HG03095 (cell line): ENCODE results near the gene METTL25B.
"Not testable (repeated sequence)": the region's sequence is repeated elsewhere in the genome, so short reads cannot be mapped to it uniquely, and the experiment has no call there.

Experiments used
- ATAC-seq: cut with Tn5 transposase; IDR thresholded peaks from one replicate; pipeline ENCODE4 v1.9.1; 2021; ENCODE audit warnings: moderate library complexity; ENCODE audit not compliant: unreplicated experiment

METTL25B gene

DNA sequence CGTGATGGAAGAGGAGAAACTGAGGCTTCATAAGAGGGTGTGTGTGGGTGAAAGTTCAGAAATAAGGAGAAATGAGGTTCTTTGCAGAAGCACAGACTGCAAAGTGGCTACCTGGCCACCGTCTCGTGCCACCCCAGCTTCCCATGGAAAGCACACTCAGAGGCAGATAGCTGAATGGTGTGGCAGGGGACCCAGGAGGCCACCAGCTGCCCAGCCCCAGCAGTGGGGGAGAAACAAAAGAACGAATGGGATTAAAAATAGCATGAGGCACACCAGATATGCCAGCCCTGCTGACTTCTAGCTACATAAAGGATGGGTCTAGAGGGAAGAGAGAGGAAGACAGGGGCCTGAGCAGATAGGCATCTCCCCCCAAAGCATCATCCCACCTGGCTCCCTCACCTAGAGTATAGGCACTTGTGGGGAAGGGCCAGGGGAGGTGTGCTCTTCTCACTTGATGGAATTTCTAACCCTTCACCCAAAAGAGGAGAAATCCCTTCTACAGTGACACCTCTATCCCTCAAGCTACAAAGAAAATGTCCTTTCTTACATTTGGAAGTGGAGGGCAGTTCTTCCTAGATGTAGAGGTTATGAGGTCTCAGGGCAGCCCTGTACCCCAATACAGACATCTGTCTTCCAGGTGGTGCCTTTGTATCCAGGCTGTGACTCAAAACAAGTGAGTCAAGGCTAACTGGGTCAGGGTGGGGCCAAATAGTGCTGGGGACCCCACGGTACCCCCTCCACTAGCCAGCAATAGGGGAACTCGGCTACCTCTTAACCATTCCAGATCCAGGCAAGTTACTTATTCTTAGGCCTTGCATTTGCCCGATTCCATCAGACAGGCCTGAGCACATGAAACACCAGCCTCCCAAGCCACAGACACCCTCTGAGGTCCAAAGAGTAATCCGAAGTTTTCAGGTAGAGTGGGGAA is 19.7 kb downstream of the METTL25B start:
- no peak for ATAC-seq

DNA sequence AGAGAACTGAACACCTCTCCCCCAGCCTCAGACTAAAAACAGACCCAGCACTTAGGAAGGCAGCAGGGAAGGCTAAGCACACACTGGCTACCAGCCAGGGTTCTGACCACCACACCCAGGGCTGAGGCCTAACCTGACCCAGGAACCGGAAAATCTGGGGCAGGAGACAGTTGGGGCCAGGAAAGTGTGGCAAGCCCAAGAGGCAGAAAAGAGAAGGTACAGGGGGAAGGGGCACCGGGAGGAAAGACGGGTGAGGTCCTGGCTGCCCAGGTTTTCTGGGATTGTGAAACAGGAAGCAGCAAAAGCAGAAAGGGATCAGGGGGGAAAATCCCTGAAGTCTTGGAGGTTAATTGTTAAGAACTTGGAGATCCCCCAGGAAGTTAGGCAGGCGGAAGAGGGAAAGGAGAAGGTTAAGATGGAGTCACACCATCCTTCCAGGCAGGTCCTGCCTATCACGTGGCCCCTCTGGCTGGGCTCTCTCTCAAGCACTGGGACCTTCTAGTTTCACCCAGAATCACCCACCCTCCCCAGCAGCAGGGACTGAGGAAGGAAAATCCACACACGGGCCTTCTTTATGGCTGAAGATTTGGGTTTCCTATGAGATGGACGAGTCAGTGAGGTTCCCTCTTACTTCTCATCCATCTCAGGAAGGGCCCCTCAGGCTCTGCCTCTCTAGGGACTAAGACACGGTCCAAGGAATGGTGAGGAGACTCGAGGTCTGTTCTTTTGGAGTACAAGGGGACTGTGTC is 20.6 kb downstream of the METTL25B start:
- ATAC-seq, result no peak

DNA sequence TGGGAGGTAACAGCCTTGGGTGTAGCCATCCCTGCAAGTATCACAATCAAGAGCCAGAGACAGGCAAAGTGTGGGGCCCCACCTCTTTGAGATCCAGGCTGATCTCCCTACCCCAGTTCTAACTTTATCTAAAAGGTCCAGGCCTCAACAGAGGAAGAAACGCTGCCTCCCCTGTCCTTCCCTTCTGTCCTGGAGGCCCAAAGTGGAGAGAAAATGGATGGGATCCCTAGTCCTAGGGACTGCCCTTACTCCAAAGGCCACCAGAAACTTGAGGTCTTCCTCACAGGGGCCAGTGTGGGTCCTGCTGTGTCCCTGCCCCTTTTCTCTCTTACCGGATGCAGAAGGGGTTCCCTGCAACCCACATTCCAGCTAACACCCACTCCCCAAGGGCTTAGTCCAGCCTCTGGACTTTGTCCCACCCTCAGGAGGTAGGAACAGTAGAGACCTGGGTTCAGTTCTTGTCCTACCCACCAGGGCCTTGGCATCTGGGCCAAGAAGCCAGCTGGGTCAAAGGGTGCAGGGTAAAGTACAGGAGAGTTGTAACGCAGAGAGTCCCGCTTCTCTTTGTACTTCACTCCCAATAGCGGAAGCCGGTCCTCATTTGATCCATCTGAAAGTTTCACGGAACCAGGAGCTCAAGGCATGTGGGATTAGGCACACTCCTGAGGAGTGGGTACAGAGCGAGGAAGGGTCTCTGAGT is 21.3 kb downstream of the METTL25B start:
- ATAC-seq, result no peak

DNA sequence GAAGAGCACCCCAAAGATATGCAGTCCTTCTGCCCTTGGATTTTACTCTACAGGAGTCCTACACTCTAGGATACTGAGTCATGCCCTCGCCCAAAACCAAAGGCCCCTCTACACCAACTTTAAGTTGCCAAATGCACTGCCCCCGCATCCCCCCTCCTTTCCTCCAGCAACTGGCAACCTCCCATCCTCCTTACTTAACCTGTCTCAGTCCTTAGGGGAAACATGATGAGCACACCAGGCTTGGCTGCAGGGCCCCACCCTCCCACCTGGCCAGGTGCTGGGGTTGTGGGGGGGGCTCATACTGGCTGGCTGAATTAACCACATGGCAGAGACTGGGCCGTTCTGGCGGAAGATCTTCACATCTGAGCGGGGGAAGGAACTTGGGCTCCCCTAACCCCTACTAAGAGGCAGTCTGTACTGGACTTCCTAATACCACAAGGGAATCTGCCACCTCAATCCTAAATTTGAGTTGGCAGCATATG is 22.0 kb downstream of the METTL25B start:
- no peak for ATAC-seq

DNA sequence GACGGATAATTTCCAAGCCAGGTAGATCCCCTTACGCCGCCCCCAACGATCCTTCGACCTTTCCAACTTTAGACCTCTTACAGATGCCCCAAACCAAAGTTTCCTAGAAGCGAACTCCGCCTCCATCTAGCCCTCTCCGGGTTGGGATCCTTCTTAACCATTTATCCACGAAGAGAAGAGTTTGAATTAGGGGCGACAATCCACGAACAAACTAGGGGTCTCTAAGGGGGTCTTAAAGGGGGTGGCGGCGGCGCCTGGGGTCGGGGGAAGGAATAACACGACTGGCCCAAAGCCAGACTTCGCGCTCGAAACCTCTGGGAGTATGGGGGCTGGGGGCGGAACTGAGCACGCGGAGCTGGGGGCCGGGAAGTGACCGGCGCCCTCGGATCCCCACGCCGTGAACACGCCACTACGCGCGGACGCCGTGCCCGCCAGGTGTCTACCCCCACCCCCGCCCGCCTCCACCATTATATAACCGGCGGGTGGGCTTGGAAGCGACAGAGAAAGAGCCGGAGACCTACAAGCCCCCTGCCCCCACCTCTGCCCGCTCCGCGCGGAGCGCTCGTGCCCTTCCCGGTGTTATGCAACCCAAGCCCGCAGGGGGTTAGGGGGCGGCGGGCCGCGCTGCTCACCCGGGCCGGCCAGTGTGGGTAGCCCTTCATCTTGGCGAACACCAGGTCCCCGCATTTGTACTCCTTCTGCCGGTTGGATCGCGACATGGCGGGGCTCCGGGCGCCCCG is 22.6 kb downstream of the METTL25B start:
- no peak for ATAC-seq

DNA sequence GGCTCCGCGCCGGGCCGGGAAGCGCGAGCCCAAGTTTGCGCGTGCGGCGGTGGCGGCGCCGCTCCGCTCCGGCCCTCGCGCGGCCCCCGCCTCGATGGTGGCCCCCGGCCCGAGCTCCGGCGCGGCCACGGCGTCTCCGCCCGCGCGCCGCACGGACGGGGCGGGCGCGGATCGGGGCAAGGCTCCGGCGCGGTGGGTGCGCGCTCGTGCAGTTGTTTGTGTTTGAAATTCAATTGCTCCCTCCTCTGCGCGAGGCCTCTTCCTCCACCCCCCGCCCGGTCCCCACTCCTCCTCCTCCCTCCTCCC is 23.1 kb downstream of the METTL25B start, which contains the start of gene HDGF:
HDGF (minus strand) TSS at position 225 of the 306 bp plus-strand sequence. CDS start 246 bp downstream, outside the sequence.
- no peak for ATAC-seq

DNA sequence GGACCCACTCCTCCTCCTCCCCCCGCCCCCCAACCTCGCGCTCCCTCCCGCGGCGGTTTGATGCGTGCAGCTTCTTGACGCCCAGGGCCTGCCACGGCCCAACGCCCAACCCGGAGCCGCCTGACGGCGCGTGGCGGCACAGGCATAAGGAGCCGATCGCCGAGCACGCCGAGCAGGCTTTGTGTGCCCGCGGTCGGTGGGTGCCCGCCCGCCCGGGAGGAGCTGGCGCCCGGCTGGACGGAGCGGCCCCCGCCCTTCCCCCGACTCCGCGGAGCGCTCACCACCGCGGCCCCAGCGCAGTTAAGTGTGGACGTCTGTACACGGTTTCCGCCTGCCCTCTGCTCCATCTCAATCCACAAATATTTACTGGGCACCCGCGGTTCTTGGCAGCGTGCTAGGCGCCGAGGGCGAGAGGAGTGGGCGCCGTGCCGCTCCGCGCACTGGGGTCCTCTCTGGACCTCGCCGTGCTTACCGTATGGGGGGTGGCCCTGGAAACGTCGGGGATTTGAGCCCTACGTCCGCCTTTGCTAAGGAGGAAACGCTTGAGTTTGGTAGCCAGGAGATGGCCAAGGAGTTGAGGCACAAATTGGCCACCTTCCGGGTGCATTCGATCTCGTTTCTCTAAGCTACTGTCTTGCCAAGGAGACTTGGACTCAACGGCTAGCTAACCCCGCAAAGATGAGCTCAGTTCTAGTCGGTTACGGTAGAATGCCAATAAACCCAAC is 23.6 kb downstream of the METTL25B start:
- peak; percentile 55 for ATAC-seq

DNA sequence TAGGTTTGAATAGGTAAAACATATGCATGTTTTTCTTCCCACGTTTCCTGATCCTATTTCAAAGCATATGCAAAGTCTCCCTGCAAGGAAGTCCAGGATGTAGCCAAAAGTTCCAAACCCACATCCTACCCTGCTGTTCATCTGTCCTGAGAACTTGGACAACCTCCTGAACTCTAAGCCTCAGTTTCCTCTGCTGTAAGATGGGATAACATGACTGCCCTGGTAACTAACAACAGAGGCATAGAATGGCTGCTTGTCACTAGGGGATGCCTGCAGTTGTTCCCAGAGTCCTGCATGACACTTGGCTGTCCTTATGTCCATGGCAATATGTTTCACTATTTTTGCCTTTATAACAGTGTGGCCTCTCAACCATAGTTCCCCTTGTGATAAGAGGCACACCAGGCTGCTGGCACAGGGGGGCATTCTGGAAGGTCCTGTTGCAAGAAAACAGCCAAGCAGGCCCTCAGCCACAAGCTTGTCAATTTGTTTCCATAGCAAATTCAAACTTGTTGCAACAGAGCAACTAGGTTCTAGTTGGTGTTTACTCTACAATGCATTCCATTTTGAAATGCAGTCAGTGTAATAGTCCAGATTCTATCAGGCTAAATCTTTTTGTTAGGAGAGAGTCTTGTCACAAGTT is 24.7 kb downstream of the METTL25B start:
- ATAC-seq, result no peak

DNA sequence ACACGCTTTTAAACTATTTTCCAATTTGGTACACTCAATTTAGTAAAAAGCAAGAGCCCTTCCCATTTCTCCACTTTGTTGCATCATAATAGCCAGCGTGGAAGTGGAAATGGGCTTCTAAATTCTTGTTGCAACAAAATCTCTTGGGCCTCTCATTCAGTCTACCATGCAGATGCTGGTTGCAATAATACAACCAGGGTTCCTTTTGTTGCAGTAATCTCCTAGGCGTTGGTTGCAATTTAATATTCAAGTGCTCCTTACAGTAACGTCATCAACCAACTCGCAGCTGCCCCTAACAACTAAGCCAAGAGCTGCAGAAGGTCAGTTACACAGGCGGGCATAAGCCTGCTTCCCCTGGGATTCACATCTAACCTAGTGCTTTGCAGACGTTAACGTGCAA is 25.9 kb downstream of the METTL25B start:
- ATAC-seq, result no peak

DNA sequence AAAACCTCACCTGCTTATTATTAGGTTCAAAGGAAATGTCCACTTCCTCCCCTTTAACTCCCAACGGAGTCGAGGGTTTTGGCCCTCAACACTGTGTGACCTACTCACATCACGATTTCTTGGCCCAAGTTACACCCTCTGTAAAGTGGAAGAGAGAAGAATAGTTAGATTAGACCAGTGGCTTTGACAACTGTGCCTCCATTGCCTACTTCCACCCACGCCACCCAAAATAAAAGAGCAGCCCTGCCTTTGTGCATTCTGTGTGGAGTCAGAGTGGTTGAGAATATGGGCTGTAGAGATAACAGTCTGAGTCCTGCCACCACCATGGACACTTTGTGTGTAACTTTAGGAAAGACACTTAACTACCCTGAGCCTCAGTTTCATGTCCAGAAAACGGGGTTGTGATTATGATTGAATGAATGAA is 27.3 kb downstream of the METTL25B start:
- ATAC-seq, result no peak

DNA sequence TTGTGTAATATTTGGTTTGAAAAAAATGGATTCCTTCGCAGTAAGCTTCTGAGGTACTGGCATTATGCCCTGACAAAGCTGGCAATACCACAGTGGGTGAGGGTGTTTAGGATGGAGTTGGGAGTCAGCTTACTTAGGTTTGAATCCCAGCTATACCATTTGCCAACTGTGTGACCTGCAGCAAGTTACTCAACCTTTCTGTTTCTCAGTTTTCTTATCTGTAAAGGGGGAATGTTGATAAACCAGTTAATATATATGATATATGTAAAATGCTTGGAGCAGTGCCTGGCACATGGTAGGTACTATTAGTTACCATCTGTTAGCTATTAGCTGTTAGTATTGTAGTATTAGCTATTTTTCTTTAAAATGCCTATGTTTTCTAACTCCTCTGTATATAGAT is 28.1 kb downstream of the METTL25B start:
- no peak for ATAC-seq

DNA sequence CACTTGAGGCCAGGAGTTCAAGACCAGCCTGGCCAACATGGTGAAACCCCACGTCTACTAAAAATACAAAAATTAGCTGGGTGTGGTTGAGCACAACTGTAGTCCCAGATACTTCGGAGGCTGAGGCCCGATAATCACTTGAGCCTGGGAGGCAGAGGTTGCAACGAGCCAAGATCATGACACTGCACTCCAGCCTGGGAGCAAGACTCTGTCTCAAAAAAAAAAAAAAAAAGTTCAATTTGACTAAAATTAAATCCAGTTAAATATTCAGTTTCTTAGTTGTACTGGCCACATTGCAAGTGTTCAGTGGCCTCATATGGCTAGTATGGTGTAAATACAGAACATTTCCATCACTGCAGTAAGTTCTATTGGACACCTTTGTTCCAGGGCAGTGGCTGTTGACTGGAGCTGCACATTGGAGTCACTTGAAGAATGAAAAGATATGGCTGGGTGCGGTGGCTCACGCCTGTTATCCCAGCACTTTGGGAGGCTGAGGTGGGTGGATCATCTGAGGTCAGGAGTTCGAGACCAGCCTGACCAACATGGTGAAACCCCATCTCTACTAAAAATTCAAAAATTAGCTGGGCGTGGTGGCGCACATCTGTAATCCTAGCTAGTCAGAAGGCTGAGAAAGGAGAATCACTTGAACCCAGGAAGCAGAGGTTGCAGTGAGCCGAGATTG is 29.4 kb downstream of the METTL25B start:
- ATAC-seq, result not testable (repeated sequence)

DNA sequence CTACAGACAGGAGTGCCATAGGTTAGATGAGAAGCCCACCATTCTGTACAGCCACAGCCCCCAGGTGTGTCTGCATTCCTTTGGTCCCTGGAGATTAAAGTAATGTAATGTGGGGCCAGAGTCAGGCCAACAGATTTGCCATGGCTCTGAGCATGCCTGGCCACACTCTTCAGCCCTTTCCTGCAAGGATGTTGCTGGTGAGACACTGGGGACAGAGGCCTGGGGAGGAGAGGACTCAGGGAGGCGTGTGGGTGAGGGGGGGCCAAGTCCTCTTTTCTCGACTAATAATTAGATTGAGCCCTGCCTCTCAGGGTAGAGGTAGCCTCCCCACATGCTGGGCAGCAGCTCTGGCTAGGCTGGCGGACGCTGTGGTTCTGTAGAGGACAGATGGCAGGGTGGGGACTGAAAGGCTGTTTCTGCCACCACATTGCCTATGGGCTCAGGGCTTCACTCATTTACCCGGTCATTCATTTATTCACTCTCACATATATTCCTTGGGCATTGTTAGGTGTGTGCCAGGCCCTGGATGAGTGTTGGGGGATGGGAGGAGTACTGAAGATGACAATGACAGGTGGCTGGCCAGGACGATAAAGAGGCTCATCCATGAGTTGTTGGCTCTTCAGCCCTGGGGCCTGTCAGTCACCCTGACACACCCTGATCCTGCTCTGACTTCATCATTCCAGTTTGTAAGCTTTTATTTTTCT is 32.0 kb downstream of the METTL25B start:
- no peak for ATAC-seq

DNA sequence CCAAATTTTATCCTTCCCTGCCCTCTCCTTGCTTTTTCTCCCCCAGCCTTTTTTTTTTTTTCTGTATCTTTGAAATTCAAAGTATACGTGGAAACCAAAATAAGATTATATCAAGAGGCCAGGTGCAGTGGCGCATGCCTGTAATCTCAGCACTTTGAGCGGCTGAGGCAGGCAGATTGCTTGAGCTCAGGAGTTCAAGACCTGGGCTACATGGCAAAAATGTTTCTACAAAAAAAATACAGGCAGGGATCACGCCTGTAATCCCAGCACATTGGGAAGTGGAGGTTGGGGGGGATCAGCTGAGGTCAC is 32.5 kb downstream of the METTL25B start:
- ATAC-seq, result no peak

DNA sequence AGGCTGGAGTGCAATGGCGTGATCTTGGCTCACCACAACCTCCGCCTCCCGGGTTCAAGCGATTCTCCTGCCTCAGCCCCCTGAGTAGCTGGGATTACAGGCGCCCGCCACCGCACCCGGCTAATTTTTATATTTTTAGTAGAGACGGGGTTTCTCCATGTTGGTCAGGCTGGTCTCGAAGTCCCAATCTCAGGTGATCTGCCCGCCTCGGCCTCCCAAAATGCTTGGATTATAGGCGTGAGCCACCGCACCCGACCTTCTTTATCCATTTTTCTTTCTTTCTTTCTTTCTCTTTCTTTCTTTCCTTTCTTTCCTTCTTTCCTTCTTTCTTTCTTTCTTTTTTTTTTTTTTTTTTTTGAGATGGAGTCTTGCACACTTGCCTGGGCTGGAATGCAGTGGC is 36.9 kb downstream of the METTL25B start:
- ATAC-seq, result not testable (repeated sequence)

DNA sequence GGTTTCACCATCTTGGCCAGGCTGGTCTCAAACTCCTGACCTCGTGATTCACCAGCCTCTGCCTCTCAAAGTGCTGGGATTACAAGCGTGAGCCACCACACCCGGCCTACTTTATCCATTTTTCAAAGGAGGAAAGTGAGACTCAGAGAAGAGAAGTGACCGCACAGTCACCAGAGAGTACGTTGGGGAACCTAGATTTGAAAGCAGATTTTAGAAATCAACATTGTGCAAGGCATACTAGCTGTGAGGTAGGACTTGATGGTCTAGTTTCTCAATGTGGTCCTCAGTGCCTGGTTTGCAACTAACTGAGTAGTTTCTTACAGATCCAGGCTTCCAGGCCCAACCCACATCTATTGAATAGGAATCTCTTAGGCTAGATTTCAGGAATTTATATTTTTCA is 37.4 kb downstream of the METTL25B start:
- no peak for ATAC-seq

DNA sequence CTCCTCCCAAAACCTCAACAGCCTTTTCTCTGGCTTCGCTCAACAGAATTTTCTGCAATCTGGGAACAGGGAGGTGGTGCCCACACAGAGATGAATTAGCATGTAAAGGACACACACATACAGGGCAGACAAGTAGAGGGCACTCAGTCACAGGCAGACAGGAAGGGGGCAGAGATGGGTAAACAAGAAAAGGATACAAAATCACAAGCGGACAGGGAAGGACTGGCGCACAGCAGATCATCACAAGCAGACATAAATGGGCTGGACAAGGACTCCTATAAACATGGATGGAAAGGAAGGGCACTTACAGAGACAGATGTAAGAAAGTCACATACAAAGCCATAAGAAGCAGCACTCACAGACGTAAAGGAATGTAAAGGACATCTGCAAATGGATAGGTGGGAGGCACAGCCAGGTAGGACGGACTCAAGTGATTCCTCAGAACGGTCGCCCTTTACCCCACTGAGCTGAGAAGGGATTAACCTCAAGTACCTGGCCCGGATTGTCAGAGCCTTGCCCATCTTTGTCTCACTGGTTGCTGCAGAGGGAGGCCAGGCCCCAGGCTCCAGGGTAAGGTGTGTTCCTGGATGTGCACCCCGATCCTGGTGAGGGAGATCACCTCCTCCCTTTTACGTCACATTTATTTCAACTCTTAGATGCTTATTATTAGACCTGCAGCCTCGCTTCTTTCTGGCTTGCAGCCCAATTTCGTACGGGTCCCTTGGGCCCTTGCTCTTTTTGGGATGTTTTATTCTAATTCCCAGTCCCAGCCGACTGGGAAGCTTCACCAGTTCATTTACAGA is 38.2 kb downstream of the METTL25B start:
- peak; percentile 10 for ATAC-seq
